Progenitor cell of endocrine pancreas (in vitro differentiated cells): ENCODE results near the gene CGA. TPM values are rescaled to one million over a fixed set of nuclear protein-coding genes. Genes with fewer than 3 reads are reported as not detected.

Source experiments
- DNase-seq: peaks from one replicate; pipeline ENCODE4 v3.0.0; 2021; ENCODE audit warnings: low spot score; ENCODE audit not compliant: unreplicated experiment
- H3K27ac Mint-ChIP-seq: 2 replicates; pipeline ENCODE4 v1.8.0; 2021; ENCODE audit warnings: mild to moderate bottlenecking, moderate library complexity, mixed read lengths
- H3K27me3 Mint-ChIP-seq: 2 replicates; pipeline ENCODE4 v1.8.0; 2021; ENCODE audit warnings: mixed read lengths
- H3K36me3 Mint-ChIP-seq: 2 replicates; pipeline ENCODE4 v1.8.0; 2022; ENCODE audit warnings: mixed read lengths; ENCODE audit not compliant: insufficient read depth
- H3K4me1 Mint-ChIP-seq: 2 replicates; pipeline ENCODE4 v1.8.0; 2021; ENCODE audit warnings: low read depth, mixed read lengths
- H3K4me3 Mint-ChIP-seq: 2 replicates; pipeline ENCODE4 v1.8.0; 2021; ENCODE audit warnings: low read depth, mild to moderate bottlenecking, moderate library complexity, mixed read lengths
- H3K9me3 Mint-ChIP-seq: 2 replicates; pipeline ENCODE4 v1.8.0; 2021; ENCODE audit warnings: low read depth, mixed read lengths
- CTCF ChIP-seq: fragments of 200-600 bp; sonication (generic); IDR thresholded peaks from one replicate; pipeline ENCODE4 v1.5.0; 2021; ENCODE audit warnings: antibody characterized with exemption, mild to moderate bottlenecking; ENCODE audit not compliant: unreplicated experiment
- total RNA-seq: library from RNA; stranded (reverse); gene quantifications from 2 replicates; pipeline ENCODE4 v1.2.1, GENCODE V29; 2021

CGA gene
- total RNA-seq, 1 donor from 2014 or later: 7.1 TPM

DNA sequence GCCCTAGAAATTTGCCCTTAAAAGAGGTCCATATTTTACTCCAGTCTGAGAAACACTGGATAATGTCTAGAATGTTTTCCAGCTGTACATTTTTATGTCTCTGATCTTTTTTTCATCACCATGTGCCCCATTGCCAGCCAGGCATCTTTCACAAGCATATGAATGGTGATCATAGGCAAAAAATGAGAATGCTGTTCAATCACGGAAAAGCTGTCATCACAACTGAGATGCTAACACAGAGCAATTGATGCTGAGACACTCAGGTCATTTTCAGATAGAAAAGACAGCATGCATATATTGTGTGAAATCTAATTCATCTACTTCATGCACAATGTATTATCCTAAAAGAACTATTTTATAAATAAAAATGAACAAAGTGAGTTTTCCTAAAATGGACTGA lies 41.6 kb downstream of the CGA start:
- H3K4me1 Mint-ChIP-seq: no peaks in the 10 kb centered on the region
- no peak overlapping the region for H3K4me3 Mint-ChIP-seq
- H3K9me3 Mint-ChIP-seq: no peaks in the 10 kb centered on the region
- TF ChIP-seq CTCF: no peak
- no peak for DNase-seq
- no peaks in the 10 kb centered on the region for H3K36me3 Mint-ChIP-seq
- H3K27ac Mint-ChIP-seq: no peak overlapping the region
- H3K27me3 Mint-ChIP-seq: no peaks in the 10 kb centered on the region

- no peaks in the 10 kb centered on the region for H3K9me3 Mint-ChIP-seq
- no peak overlapping the region for H3K4me3 Mint-ChIP-seq
- no peak for TF ChIP-seq CTCF
- H3K36me3 Mint-ChIP-seq: no peaks in the 10 kb centered on the region
- no peak overlapping the region for H3K27ac Mint-ChIP-seq
- H3K27me3 Mint-ChIP-seq: no peaks in the 10 kb centered on the region
- H3K4me1 Mint-ChIP-seq: no peaks in the 10 kb centered on the region
- no peak for DNase-seq
Observed at GRCh38 chr6:87049779-87050178, 45.1 kb downstream of the CGA start.

GRCh38 chr6:87045521-87046075 lies 49.3 kb downstream of the CGA start:
- no peak for TF ChIP-seq CTCF
- Mint-ChIP-seq H3K4me3 (no peak overlapping the region), H3K27ac (no peak overlapping the region), H3K9me3 (no peaks in the 10 kb centered on the region), H3K4me1 (peaks cover 1% of the 10 kb centered on the region), H3K36me3 (no peaks in the 10 kb centered on the region), H3K27me3 (no peaks in the 10 kb centered on the region)
- no peak for DNase-seq

DNA sequence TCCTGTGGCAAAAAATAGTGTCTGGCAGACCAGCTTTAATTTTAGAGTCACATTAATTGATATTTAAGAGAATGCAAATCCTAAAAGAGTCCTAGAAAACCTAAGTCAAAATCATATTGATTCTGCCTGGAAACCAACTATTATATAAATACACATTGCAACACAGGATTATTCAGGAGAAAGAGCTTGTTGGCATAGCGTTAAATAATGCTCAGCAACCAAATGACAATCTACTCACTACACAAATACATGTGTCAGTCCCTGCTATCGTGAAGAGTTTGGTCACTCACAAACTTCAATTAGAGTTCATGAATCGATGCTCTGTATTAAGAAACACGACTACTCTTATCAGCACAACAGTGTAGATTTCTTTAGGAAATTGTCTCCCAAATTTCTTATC lies 54.2 kb downstream of the CGA start:
- Mint-ChIP-seq H3K4me3 (no peak overlapping the region), H3K9me3 (peaks cover 19% of the 10 kb centered on the region), H3K4me1 (peaks cover 3% of the 10 kb centered on the region), H3K27me3 (no peaks in the 10 kb centered on the region), H3K27ac (no peak overlapping the region), H3K36me3 (no peaks in the 10 kb centered on the region)
- DNase-seq: no peak
- no peak for TF ChIP-seq CTCF

Other genes with a start within 250 kb of the CGA start
- 0.13 TPM in 1 of 2 replicates, not detected in the other for gene HTR1E, start 157.6 kb downstream of the CGA start, total RNA-seq
- 63.3 and 67.9 TPM in 2 replicates for gene ZNF292, start 60.5 kb upstream of the CGA start, total RNA-seq
- gene SMIM8, start 227.5 kb upstream of the CGA start, total RNA-seq: 16.1 and 16.8 TPM in 2 replicates
- gene GJB7, start 234.2 kb upstream of the CGA start, total RNA-seq: 0.24 and 0.36 TPM in 2 replicates
- gene C6orf163, start 249.7 kb upstream of the CGA start, total RNA-seq: 5.7 and 7.1 TPM in 2 replicates